ENCODE results near the gene PRIM2. TPM values are rescaled to one million over a fixed set of nuclear protein-coding genes. Genes with fewer than 3 reads are reported as not detected.

The PRIM2 gene
- total RNA-seq, 1 experiment from 2014 or later = 30.7 TPM

GRCh38 chr6:57294862-57295445 lies 22.5 kb upstream of the PRIM2 start:
- TF ChIP-seq REST (IDR thresholded peaks at IDR 0.05; ENCODE audit: insufficient read depth in 1 of 2, low read depth in 2 of 2, low read length in 1 of 2) (no peak), TCF7L2 (IDR thresholded peaks at IDR 0.05; ENCODE audit: low read depth, low read length) (no peak), CTCF (IDR thresholded peaks at IDR 0.05) (no peak), POLR2AphosphoS5 (IDR thresholded peaks at IDR 0.05; ENCODE audit: low read depth, low read length) (no peak), SIN3A (IDR thresholded peaks at IDR 0.05; ENCODE audit: borderline replicate concordance, insufficient read depth, low read depth, low read length) (no peak)

GRCh38 chr6:57297505-57297904 lies 19.9 kb upstream of the PRIM2 start:
- BruUV-seq (replicated peaks) = no TSS peak
- CTCF ChIA-PET = no interaction called here
- in situ Hi-C loops (cut with HindIII; ENCODE audit: low pct_unique_long_range_greater_than_20kb, low sequenced_read_pairs) = no loop called here

More at GRCh38 chr6:57294862-57295445, 22.5 kb upstream of the PRIM2 start:
- ChIA-PET CTCF (no interaction called here), POLR2A (no interaction called here)
- Histone ChIP-seq H3K36me3 (ENCODE audit: control insufficient read depth, insufficient read depth, low read length) (no peaks in the 10 kb centered on the region), H3K4me1 (ENCODE audit: control insufficient read depth, insufficient read depth, low read length) (no peaks in the 10 kb centered on the region), H3K4me3 (ENCODE audit: low read depth in 2 of 2, low read length in 2 of 2) (no peak overlapping the region), H3K9me3 (ENCODE audit: control insufficient read depth, insufficient read depth, low read depth, low read length) (no peaks in the 10 kb centered on the region), H3K27me3 (ENCODE audit: control insufficient read depth, insufficient read depth, low read length) (no peaks in the 10 kb centered on the region), H3K27ac (ENCODE audit: low read length) (no peak overlapping the region)
- intact Hi-C loops (cut with micrococcal nuclease; ENCODE audit: unreplicated experiment) (no loop called here), in situ Hi-C loops (cut with HindIII; ENCODE audit: low pct_unique_long_range_greater_than_20kb, low sequenced_read_pairs) (no loop called here)
- DNase-seq (ENCODE audit: low read depth, low spot score) (no peak), ATAC-seq (no peak)
- BruUV-seq (replicated peaks) = no TSS peak

More at GRCh38 chr6:57297505-57297904, 19.9 kb upstream of the PRIM2 start:
- Histone ChIP-seq H3K4me3 (ENCODE audit: low read depth in 2 of 2, low read length in 2 of 2) (no peak overlapping the region), H3K36me3 (ENCODE audit: control insufficient read depth, insufficient read depth, low read length) (no peaks in the 10 kb centered on the region), H3K27ac (ENCODE audit: low read length) (no peak overlapping the region), H3K27me3 (ENCODE audit: control insufficient read depth, insufficient read depth, low read length) (no peaks in the 10 kb centered on the region), H3K9me3 (ENCODE audit: control insufficient read depth, insufficient read depth, low read depth, low read length) (no peaks in the 10 kb centered on the region), H3K4me1 (ENCODE audit: control insufficient read depth, insufficient read depth, low read length) (no peaks in the 10 kb centered on the region)
- no peak for ATAC-seq
- intact Hi-C loops (cut with micrococcal nuclease; ENCODE audit: unreplicated experiment) = no loop called here
- TF ChIP-seq CTCF (IDR thresholded peaks at IDR 0.05) = no peak
- TF ChIP-seq REST (IDR thresholded peaks at IDR 0.05; ENCODE audit: insufficient read depth in 1 of 2, low read depth in 2 of 2, low read length in 1 of 2) = no peak
- TF ChIP-seq TCF7L2 (IDR thresholded peaks at IDR 0.05; ENCODE audit: low read depth, low read length) = no peak
- TF ChIP-seq POLR2AphosphoS5 (IDR thresholded peaks at IDR 0.05; ENCODE audit: low read depth, low read length) = no peak
- TF ChIP-seq SIN3A (IDR thresholded peaks at IDR 0.05; ENCODE audit: borderline replicate concordance, insufficient read depth, low read depth, low read length) = no peak
- no peak for DNase-seq (ENCODE audit: low read depth, low spot score)
- POLR2A ChIA-PET = no interaction called here

All from Panc1 (cell line).